ENCODE data around the gene PRDM13. TPM values are rescaled to one million over a fixed set of nuclear protein-coding genes. Genes with fewer than 3 reads are reported as not detected.

The PRDM13 gene
- total and polyA plus RNA-seq, 4 donors = not detected

- H3K4me3 ChIP-seq (ENCODE audit: low read depth in 1 of 3, low read length in 3 of 3) = no peak overlapping the region
- H3K4me1 ChIP-seq (ENCODE audit: control insufficient read depth in 4 of 4, insufficient read depth in 4 of 4, low read length in 3 of 4) = no peaks in the 10 kb centered on the region
- WGBS = 26% methylated on average over 1 of the region's 1 CpG
- no peak for TF ChIP-seq NR2F2 (IDR thresholded peaks at IDR 0.05)
- TF ChIP-seq TAF1 (conservative IDR thresholded peaks at IDR 0.05) = no peak
- no peak for TF ChIP-seq YY1 (IDR thresholded peaks at IDR 0.05)
- TF ChIP-seq, protein P1, sequence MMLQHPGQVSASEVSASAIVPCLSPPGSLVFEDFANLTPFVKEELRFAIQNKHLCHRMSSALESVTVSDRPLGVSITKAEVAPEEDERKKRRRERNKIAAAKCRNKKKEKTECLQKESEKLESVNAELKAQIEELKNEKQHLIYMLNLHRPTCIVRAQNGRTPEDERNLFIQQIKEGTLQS (IDR thresholded peaks at IDR 0.05) = no peak
- TF ChIP-seq HNF4G (IDR thresholded peaks at IDR 0.05) = no peak
- TF ChIP-seq HNF4A (conservative IDR thresholded peaks at IDR 0.05) = no peak
- TF ChIP-seq RAD21 (IDR thresholded peaks at IDR 0.05) = no peak
- TF ChIP-seq GABPA (IDR thresholded peaks at IDR 0.05 in 1 of 2, conservative IDR thresholded peaks at IDR 0.05 in 1 of 2) = no peak
- no peak for TF ChIP-seq CTCF (IDR thresholded peaks at IDR 0.05; ENCODE audit: low read depth, low read length, missing input control)
- H3K27me3 ChIP-seq (ENCODE audit: control insufficient read depth in 4 of 4, insufficient read depth in 4 of 4, low read length in 3 of 4) = no peaks in the 10 kb centered on the region
- H3K27ac ChIP-seq (ENCODE audit: low read depth in 1 of 2, low read length in 2 of 2) = no peak overlapping the region
- DNase-seq (ENCODE audit: low spot score) = no peak
- H3K36me3 ChIP-seq (ENCODE audit: control insufficient read depth in 4 of 4, insufficient read depth in 3 of 4, low read depth in 1 of 4, low read length in 3 of 4) = no peaks in the 10 kb centered on the region
- no peak overlapping the region for H3K9ac ChIP-seq (ENCODE audit: low read depth in 1 of 2, low read length in 2 of 2)
- no peaks in the 10 kb centered on the region for H3K9me3 ChIP-seq (ENCODE audit: control insufficient read depth in 4 of 4, low read length in 3 of 4)
Observed at GRCh38 chr6:99660206-99660605, 53.6 kb downstream of the PRDM13 start.

DNA sequence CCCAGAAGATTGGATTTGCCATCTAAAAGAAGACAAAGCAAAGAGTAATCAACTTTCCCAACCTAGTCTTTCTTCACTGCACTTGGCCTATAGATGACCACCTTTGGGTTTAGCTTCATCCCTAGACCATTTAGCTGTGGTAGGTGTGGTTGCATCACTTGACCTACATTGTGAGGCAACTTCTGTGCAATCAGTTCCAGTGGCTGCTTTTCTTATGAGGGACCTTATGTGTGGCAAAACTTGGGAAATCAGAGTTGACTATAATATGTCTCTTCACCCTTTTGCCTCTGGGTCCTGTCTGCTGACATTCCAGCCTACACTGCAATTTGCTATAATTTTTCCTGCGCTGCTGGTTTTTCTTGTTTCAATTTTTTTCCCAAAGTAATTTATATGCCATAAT, 55.2 kb downstream of the PRDM13 start:
- Histone ChIP-seq H3K9ac (ENCODE audit: low read depth in 1 of 2, low read length in 2 of 2) (no peak overlapping the region), H3K36me3 (ENCODE audit: control insufficient read depth in 4 of 4, insufficient read depth in 3 of 4, low read depth in 1 of 4, low read length in 3 of 4) (no peaks in the 10 kb centered on the region), H3K4me3 (ENCODE audit: low read depth in 1 of 3, low read length in 3 of 3) (no peak overlapping the region), H3K27me3 (ENCODE audit: control insufficient read depth in 4 of 4, insufficient read depth in 4 of 4, low read length in 3 of 4) (no peaks in the 10 kb centered on the region), H3K4me1 (ENCODE audit: control insufficient read depth in 4 of 4, insufficient read depth in 4 of 4, low read length in 3 of 4) (no peaks in the 10 kb centered on the region), H3K9me3 (ENCODE audit: control insufficient read depth in 4 of 4, low read length in 3 of 4) (no peaks in the 10 kb centered on the region), H3K27ac (ENCODE audit: low read depth in 1 of 2, low read length in 2 of 2) (no peak overlapping the region)
- DNase-seq (ENCODE audit: low spot score) = no peak
- WGBS = 91% methylated on average over 1 of the region's 1 CpG
- TF ChIP-seq, protein P2, sequence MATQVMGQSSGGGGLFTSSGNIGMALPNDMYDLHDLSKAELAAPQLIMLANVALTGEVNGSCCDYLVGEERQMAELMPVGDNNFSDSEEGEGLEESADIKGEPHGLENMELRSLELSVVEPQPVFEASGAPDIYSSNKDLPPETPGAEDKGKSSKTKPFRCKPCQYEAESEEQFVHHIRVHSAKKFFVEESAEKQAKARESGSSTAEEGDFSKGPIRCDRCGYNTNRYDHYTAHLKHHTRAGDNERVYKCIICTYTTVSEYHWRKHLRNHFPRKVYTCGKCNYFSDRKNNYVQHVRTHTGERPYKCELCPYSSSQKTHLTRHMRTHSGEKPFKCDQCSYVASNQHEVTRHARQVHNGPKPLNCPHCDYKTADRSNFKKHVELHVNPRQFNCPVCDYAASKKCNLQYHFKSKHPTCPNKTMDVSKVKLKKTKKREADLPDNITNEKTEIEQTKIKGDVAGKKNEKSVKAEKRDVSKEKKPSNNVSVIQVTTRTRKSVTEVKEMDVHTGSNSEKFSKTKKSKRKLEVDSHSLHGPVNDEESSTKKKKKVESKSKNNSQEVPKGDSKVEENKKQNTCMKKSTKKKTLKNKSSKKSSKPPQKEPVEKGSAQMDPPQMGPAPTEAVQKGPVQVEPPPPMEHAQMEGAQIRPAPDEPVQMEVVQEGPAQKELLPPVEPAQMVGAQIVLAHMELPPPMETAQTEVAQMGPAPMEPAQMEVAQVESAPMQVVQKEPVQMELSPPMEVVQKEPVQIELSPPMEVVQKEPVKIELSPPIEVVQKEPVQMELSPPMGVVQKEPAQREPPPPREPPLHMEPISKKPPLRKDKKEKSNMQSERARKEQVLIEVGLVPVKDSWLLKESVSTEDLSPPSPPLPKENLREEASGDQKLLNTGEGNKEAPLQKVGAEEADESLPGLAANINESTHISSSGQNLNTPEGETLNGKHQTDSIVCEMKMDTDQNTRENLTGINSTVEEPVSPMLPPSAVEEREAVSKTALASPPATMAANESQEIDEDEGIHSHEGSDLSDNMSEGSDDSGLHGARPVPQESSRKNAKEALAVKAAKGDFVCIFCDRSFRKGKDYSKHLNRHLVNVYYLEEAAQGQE (IDR thresholded peaks at IDR 0.05) = no peak
- no peak for TF ChIP-seq CTCF (IDR thresholded peaks at IDR 0.05; ENCODE audit: low read depth, low read length, missing input control)
- no peak for TF ChIP-seq TAF1 (conservative IDR thresholded peaks at IDR 0.05)
- TF ChIP-seq JUND (IDR thresholded peaks at IDR 0.05) = no peak
- no peak for TF ChIP-seq SP1 (IDR thresholded peaks at IDR 0.05)
- TF ChIP-seq ZBTB33 (IDR thresholded peaks at IDR 0.05) = no peak
- TF ChIP-seq GABPA (IDR thresholded peaks at IDR 0.05 in 1 of 2, conservative IDR thresholded peaks at IDR 0.05 in 1 of 2) = no peak
- TF ChIP-seq FOXA1 (IDR thresholded peaks at IDR 0.05) = no peak
- no peak for TF ChIP-seq EGR1 (IDR thresholded peaks at IDR 0.05; ENCODE audit: low read depth in 2 of 2)
- TF ChIP-seq NR2F2 (IDR thresholded peaks at IDR 0.05) = no peak
- TF ChIP-seq HNF4G (IDR thresholded peaks at IDR 0.05) = no peak
- TF ChIP-seq FOXA2 (IDR thresholded peaks at IDR 0.05) = no peak

Measured in liver (tissue), 9 donors.